K562 (cell line): Measurements from ENCODE around the gene MYRFL. TPM values are rescaled to one million over a fixed set of nuclear protein-coding genes. Genes with fewer than 3 reads are reported as not detected.

ENCODE experiments used
- ATAC-seq: fragments of 200-7000 bp; cut with Tn5 transposase; 3 replicates; pipeline ENCODE4 v1.9.1; 2020; ENCODE audit warnings: moderate library complexity
- BruUV-seq: library from RNA; stranded (reverse); fragments of 400-500 nt; replicated peaks from 2 replicates; lab custom pipeline; 2021; lab: Mats Ljungman, UMichigan
- CTCF ChIA-PET: fragments of 300-600 bp; formaldehyde crosslinking; extraction: SDS; loops from one replicate; lab custom pipeline; 2021; ENCODE audit warnings: low intra/inter-chr PET ratio; lab: Yijun Ruan, JAX
- POLR2A ChIA-PET: fragments of 300-600, 350-650 bp; sonication (Branson Sonifier 250); formaldehyde crosslinking; extraction: SDS; loops from one replicate; lab custom pipeline; 2021; ENCODE audit warnings: antibody characterized with exemption, inconsistent platforms; lab: Yijun Ruan, JAX
- DNase-seq, 4 experiments: peaks; one replicate each; pipeline versions ENCODE4 v3.0.0 to v3.0.0-alpha.2; 2011 to 2018; ENCODE audit warnings: low spot score in 3 of 4, mixed read lengths in 3 of 4; ENCODE audit errors: extremely low read depth in 1 of 4
- FAIRE-seq: peaks from 2 replicates; lab custom pipeline; 2011; peaks lifted over from hg19 to GRCh38; lab: Jason Lieb, UNC
- H2AFZ ChIP-seq: 2 replicates; pipeline ENCODE4 v1.6.0; 2011; ENCODE audit warnings: low read depth, low read length, control low read depth, inconsistent platforms
- H3K27ac ChIP-seq: fragments of 200-600 bp; 3 replicates; pipeline ENCODE4 v1.8.0; 2011; ENCODE audit warnings: low read depth, mild to moderate bottlenecking, control low read depth, inconsistent platforms, low read length, moderate library complexity, mixed read lengths; ENCODE audit errors: extremely low read depth
- H3K27me3 ChIP-seq, 2 experiments: fragments of 300-600 bp in 1 of 2; 2 replicates in 1 of 2; 3 replicates in 1 of 2; pipeline versions ENCODE4 v1.6.0 to v1.8.0; 2011; ENCODE audit warnings: inconsistent platforms in 2 of 2, low read length in 2 of 2, mild to moderate bottlenecking in 1 of 2, mixed read lengths in 1 of 2, moderate library complexity in 1 of 2; ENCODE audit not compliant: control insufficient read depth in 2 of 2, insufficient read depth in 2 of 2
- H3K36me3 ChIP-seq: fragments of 300-600 bp; 3 replicates; pipeline ENCODE4 v1.8.0; 2011; ENCODE audit warnings: mild to moderate bottlenecking, low read length, inconsistent platforms; ENCODE audit not compliant: control insufficient read depth, insufficient read depth
- H3K4me1 ChIP-seq, 2 experiments: fragments of 200-600 bp in 1 of 2; replicated peaks in 1 of 2; 2 replicates in 1 of 2; 3 replicates in 1 of 2; pipeline versions ENCODE4 v1.5.1 to v1.8.0; 2011; ENCODE audit warnings: inconsistent platforms in 2 of 2, low read length in 2 of 2, mild to moderate bottlenecking in 1 of 2, mixed read lengths in 1 of 2, moderate library complexity in 1 of 2; ENCODE audit not compliant: control insufficient read depth in 2 of 2, insufficient read depth in 2 of 2
- H3K4me2 ChIP-seq: 2 replicates; pipeline ENCODE4 v1.6.1; 2011; ENCODE audit warnings: low read length, control low read depth, inconsistent platforms, mixed read lengths; ENCODE audit not compliant: insufficient read depth
- H3K4me3 ChIP-seq: fragments of 200-600 bp; sonication (generic), shearing (Covaris generic); 2 replicates; pipeline ENCODE4 v1.5.1; 2016; ENCODE audit warnings: control low read depth, inconsistent platforms
- H3K79me2 ChIP-seq: fragments of 200-600 bp; 3 replicates; pipeline ENCODE4 v1.8.0; 2011; ENCODE audit warnings: low read length, inconsistent platforms; ENCODE audit not compliant: control insufficient read depth, insufficient read depth
- H3K9ac ChIP-seq, 2 experiments: 2 replicates each; pipeline versions ENCODE4 v1.6.0 to v1.6.1; 2011; ENCODE audit warnings: low read depth in 2 of 2, low read length in 2 of 2, control low read depth in 1 of 2, inconsistent platforms in 1 of 2, mild to moderate bottlenecking in 1 of 2, mixed read lengths in 1 of 2; ENCODE audit not compliant: insufficient read depth in 1 of 2
- H3K9me1 ChIP-seq: one replicate; pipeline ENCODE4 v1.6.0; 2011; ENCODE audit warnings: inconsistent platforms, mild to moderate bottlenecking, low read length, moderate library complexity; ENCODE audit not compliant: control insufficient read depth, insufficient read depth
- H3K9me3 ChIP-seq: replicated peaks from 2 replicates; pipeline ENCODE4 v1.5.1; 2011; ENCODE audit warnings: low read depth, low read length, inconsistent platforms; ENCODE audit not compliant: control insufficient read depth, insufficient read depth
- H4K20me1 ChIP-seq: replicated peaks from 2 replicates; pipeline ENCODE4 v1.6.1; 2011; ENCODE audit warnings: low read length, inconsistent platforms, mixed read lengths; ENCODE audit not compliant: control insufficient read depth, insufficient read depth
- C11orf30 ChIP-seq: fragments of 450-650 bp; IDR thresholded peaks from 2 replicates; pipeline ENCODE4 v1.6.1; 2016; ENCODE audit warnings: low read depth, mild to moderate bottlenecking
- E4F1 ChIP-seq: fragments of 250-450 bp; sonication (Bioruptor Pico); IDR thresholded peaks from 2 replicates; pipeline ENCODE4 v1.5.0; 2021; ENCODE audit warnings: mild to moderate bottlenecking, borderline replicate concordance
- GABPB2 ChIP-seq: fragments of 250-450 bp; sonication (Bioruptor Pico); conservative IDR thresholded peaks from 2 replicates; pipeline ENCODE4 v1.5.1; 2021; ENCODE audit warnings: mild to moderate bottlenecking
- HNRNPL ChIP-seq: fragments of 200-400 bp; formaldehyde crosslinking; IDR thresholded peaks from 2 replicates; pipeline ENCODE4 v1.6.1; 2017; ENCODE audit warnings: low read depth, mild to moderate bottlenecking, low read length
- PTBP1 ChIP-seq: fragments of 200-400 bp; formaldehyde crosslinking; IDR thresholded peaks from 2 replicates; pipeline ENCODE4 v1.6.1; 2017; ENCODE audit warnings: low read depth, low read length
- RNF219 ChIP-seq: fragments of 250-450 bp; sonication (Bioruptor Pico); IDR thresholded peaks from 2 replicates; pipeline ENCODE4 v1.5.0; 2022; ENCODE audit warnings: mild to moderate bottlenecking
- STAT6 ChIP-seq: sonication (generic); formaldehyde crosslinking; IDR thresholded peaks from 2 replicates; pipeline ENCODE4 v1.8.1; 2023; ENCODE audit warnings: mild to moderate bottlenecking, missing genetic modification reagents
- TAF15 ChIP-seq: fragments of 200-400 bp; formaldehyde crosslinking; IDR thresholded peaks from 2 replicates; pipeline ENCODE4 v1.6.1; 2017; ENCODE audit warnings: mild to moderate bottlenecking, low read depth, low read length, moderate library complexity
- ZC3H4 ChIP-seq: sonication (generic); formaldehyde crosslinking; IDR thresholded peaks from 2 replicates; pipeline ENCODE4 v1.9.0; 2021; ENCODE audit warnings: missing genetic modification reagents, borderline replicate concordance
- ZNF778 ChIP-seq: fragments of 450-650 bp; formaldehyde crosslinking; IDR thresholded peaks from 2 replicates; pipeline ENCODE4 v1.4.0; 2020; ENCODE audit warnings: mild to moderate bottlenecking, moderate library complexity
- ZNF79 ChIP-seq: fragments of 250-450 bp; sonication (Bioruptor Pico); IDR thresholded peaks from 2 replicates; pipeline ENCODE4 v1.4.0; 2020; ENCODE audit warnings: low read depth, mild to moderate bottlenecking, moderate library complexity
- WGBS: fragments of 100-300 bp; shearing (Covaris generic); methylation state at CpG from one replicate; pipeline ENCODE4 v1.1.6; 2016; ENCODE audit warnings: low coverage, mixed read lengths; ENCODE audit not compliant: insufficient coverage; ENCODE audit errors: missing lambda C conversion rate; 5-methylcytosine and 5-hydroxymethylcytosine counted together
- in situ Hi-C: fragments of 300-500 bp; cut with MboI; formaldehyde crosslinking; loops from 4 replicates; pipeline ENCODE4 v1.15.0; 2018; ENCODE audit warnings: inconsistent platforms, mixed read lengths
- intact Hi-C: fragments of 100-400 bp; cut with micrococcal nuclease; formaldehyde crosslinking; loops from 2 replicates; pipeline ENCODE4 v1.14.2; 2022
- polyA plus RNA-seq, 8 experiments: library from polyadenylated mRNA; depleted of rRNA in 4 of 8; stranded (reverse) in 5 of 8; unstranded in 3 of 8; fragments of >200 nt; fragmentation: Nextera tagmentation in 2 of 8; fragmentation: Illumina TruSeq in 1 of 8; extraction: Ambion mirVana in 2 of 8; extraction: Trizol in 1 of 8; gene quantifications; 2 replicates each; pipeline versions ENCODE4 v1.2.1 to v1.2.3, GENCODE V29; 2011 to 2014; ENCODE audit warnings: inconsistent platforms in 1 of 8, missing spikeins in 1 of 8
- total RNA-seq, 7 experiments: library from RNA; depleted of rRNA in 6 of 7; stranded (reverse); fragments of >200 nt in 6 of 7; fragmentation: Illumina TruSeq in 2 of 7; extraction: Trizol in 2 of 7; gene quantifications; 2 replicates each; pipeline versions ENCODE4 v1.2.1 to v1.2.3, GENCODE V29; 2011 to 2021; ENCODE audit warnings: low replicate concordance in 1 of 7
- TF ChIP-seq, protein P1 (sequence below): sonication (generic); formaldehyde crosslinking; IDR thresholded peaks from 2 replicates; pipeline ENCODE4 v1.8.0; 2023; ENCODE audit warnings: mild to moderate bottlenecking, missing genetic modification reagents

Gene MYRFL
- total and polyA plus RNA-seq, 9 of the 15 experiments (the other 6 are each of a cell fraction or from before 2014, with no cell fraction given): not detected

DNA sequence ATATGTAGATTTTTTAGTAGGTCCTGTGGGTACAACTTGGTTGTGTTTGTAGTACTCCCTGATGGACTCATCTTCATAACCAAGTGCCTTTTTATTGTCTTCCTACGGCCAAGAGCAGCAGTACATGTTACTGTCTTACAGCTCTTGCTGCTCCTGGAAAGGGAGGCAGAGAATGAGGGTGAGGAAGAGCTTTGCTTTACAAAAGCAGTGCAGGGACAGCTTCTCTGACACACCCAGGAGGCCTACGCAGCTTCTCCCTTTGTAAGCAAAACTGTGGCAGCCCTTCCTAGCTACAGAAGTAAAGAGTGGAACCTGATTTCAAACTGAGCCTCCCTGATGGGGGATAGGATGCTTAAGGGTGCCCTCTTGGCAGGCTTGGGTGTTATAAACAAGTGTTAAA is 18.6 kb downstream of the MYRFL start:
- H3K9me1 ChIP-seq: no peaks in the 10 kb centered on the region
- H3K79me2 ChIP-seq: no peaks in the 10 kb centered on the region
- H3K27ac ChIP-seq: no peak overlapping the region
- intact Hi-C loops (no loop called here), in situ Hi-C loops (no loop called here)
- ATAC-seq (no peak), DNase-seq (no peak), FAIRE-seq (no peak)
- H3K4me2 ChIP-seq: no peak overlapping the region
- H3K9ac ChIP-seq: no peak overlapping the region
- no peak overlapping the region for H2AFZ ChIP-seq
- no peaks in the 10 kb centered on the region for H4K20me1 ChIP-seq
- H3K27me3 ChIP-seq: no peaks in the 10 kb centered on the region; a peak in 1 of 5 replicates
- no TSS peak for BruUV-seq
- no peak overlapping the region for H3K4me3 ChIP-seq
- no peaks in the 10 kb centered on the region for H3K9me3 ChIP-seq
- H3K4me1 ChIP-seq: no peaks in the 10 kb centered on the region
- WGBS: 3% methylated on average over 2 of the region's 2 CpGs
- CTCF ChIA-PET: no interaction called here
- POLR2A ChIA-PET: interaction anchor here (0.7 kb wide), 1 partner anchor 64 kb away, joined by 5 read pairs; no protein-coding TSS in a partner anchor
- no peaks in the 10 kb centered on the region for H3K36me3 ChIP-seq
- TF ChIP-seq HNRNPL (no peak), PTBP1 (no peak), GABPB2 (CRISPR knock-in tag) (no peak), STAT6 (CRISPR knock-in tag) (no peak), RNF219 (no peak), C11orf30 (no peak), ZC3H4 (CRISPR knock-in tag) (no peak), E4F1 (CRISPR knock-in tag) (no peak), TAF15 (no peak), ZNF79 (CRISPR knock-in tag) (no peak), ZNF778 (no peak)
- TF ChIP-seq, protein P1, sequence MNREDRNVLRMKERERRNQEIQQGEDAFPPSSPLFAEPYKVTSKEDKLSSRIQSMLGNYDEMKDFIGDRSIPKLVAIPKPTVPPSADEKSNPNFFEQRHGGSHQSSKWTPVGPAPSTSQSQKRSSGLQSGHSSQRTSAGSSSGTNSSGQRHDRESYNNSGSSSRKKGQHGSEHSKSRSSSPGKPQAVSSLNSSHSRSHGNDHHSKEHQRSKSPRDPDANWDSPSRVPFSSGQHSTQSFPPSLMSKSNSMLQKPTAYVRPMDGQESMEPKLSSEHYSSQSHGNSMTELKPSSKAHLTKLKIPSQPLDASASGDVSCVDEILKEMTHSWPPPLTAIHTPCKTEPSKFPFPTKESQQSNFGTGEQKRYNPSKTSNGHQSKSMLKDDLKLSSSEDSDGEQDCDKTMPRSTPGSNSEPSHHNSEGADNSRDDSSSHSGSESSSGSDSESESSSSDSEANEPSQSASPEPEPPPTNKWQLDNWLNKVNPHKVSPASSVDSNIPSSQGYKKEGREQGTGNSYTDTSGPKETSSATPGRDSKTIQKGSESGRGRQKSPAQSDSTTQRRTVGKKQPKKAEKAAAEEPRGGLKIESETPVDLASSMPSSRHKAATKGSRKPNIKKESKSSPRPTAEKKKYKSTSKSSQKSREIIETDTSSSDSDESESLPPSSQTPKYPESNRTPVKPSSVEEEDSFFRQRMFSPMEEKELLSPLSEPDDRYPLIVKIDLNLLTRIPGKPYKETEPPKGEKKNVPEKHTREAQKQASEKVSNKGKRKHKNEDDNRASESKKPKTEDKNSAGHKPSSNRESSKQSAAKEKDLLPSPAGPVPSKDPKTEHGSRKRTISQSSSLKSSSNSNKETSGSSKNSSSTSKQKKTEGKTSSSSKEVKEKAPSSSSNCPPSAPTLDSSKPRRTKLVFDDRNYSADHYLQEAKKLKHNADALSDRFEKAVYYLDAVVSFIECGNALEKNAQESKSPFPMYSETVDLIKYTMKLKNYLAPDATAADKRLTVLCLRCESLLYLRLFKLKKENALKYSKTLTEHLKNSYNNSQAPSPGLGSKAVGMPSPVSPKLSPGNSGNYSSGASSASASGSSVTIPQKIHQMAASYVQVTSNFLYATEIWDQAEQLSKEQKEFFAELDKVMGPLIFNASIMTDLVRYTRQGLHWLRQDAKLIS (CRISPR knock-in tag): no peak
